HepG2 (cell line): ENCODE measurements around the gene PLCB1. TPM values are rescaled to one million over a fixed set of nuclear protein-coding genes. Genes with fewer than 3 reads are reported as not detected.
A peak's percentile ranks its signal among the peaks of the same experiment; 100 is the strongest.

ENCODE experiments used
- ATAC-seq: fragments of 200-7000 bp; cut with Tn5 transposase; 3 replicates; pipeline ENCODE4 v1.9.1; 2020; ENCODE audit warnings: mild to moderate bottlenecking, moderate library complexity
- BruUV-seq: library from RNA; stranded (reverse); fragments of 400-500 nt; replicated peaks from 2 replicates; lab custom pipeline; 2021; lab: Mats Ljungman, UMichigan
- CTCF ChIA-PET: fragments of 300-600 bp; formaldehyde crosslinking; extraction: SDS; loops from one replicate; lab custom pipeline; 2021; ENCODE audit warnings: low total read pairs, inconsistent platforms, low intra/inter-chr PET ratio; lab: Yijun Ruan, JAX
- POLR2A ChIA-PET: fragments of 350-600 bp; sonication (Branson Sonifier 250); formaldehyde crosslinking; loops from one replicate; lab custom pipeline; 2020; ENCODE audit warnings: antibody characterized with exemption, inconsistent platforms; lab: Yijun Ruan, JAX
- DNase-seq: peaks from one replicate; pipeline ENCODE4 v3.0.0-alpha.2; 2015; ENCODE audit warnings: low spot score
- FAIRE-seq: peaks from 3 replicates; lab custom pipeline; 2011; peaks lifted over from hg19 to GRCh38; lab: Jason Lieb, UNC
- H2AFZ ChIP-seq: one replicate; pipeline ENCODE4 v1.6.1; 2011; ENCODE audit warnings: low read length, inconsistent platforms
- H3K27ac ChIP-seq: fragments of 300-600 bp; 3 replicates; pipeline ENCODE4 v1.8.0; 2011; ENCODE audit warnings: mixed run types, mild to moderate bottlenecking, mixed read lengths, low read length, inconsistent platforms; ENCODE audit not compliant: insufficient read depth; ENCODE audit errors: extremely low read length
- H3K27me3 ChIP-seq, 2 experiments: fragments of 200-600 bp in 1 of 2; 2 replicates in 1 of 2; 3 replicates in 1 of 2; pipeline versions ENCODE4 v1.6.0 to v1.8.0; 2011; ENCODE audit warnings: low read length in 2 of 2, mild to moderate bottlenecking in 2 of 2, moderate library complexity in 2 of 2, inconsistent platforms in 1 of 2; ENCODE audit not compliant: insufficient read depth in 2 of 2, control insufficient read depth in 1 of 2
- H3K36me3 ChIP-seq, 2 experiments: fragments of 200-600 bp in 1 of 2; replicated peaks in 1 of 2; 2 replicates in 1 of 2; 3 replicates in 1 of 2; pipeline versions ENCODE4 v1.5.1 to v1.8.0; 2011; ENCODE audit warnings: low read length in 2 of 2, inconsistent platforms in 1 of 2; ENCODE audit not compliant: insufficient read depth in 2 of 2, control insufficient read depth in 1 of 2
- H3K4me1 ChIP-seq: 2 replicates; pipeline ENCODE4 v1.5.1; 2012; ENCODE audit warnings: low read length, inconsistent platforms; ENCODE audit not compliant: insufficient read depth
- H3K4me2 ChIP-seq: 2 replicates; pipeline ENCODE4 v1.6.0; 2011; ENCODE audit warnings: low read depth, low read length, inconsistent platforms
- H3K4me3 ChIP-seq, 3 experiments: fragments of 200-600 bp in 1 of 3; sonication (generic), shearing (Covaris generic) in 1 of 3; replicated peaks in 1 of 3; 2 replicates each; pipeline ENCODE4 v1.5.1; 2011 to 2016; ENCODE audit warnings: low read length in 3 of 3, inconsistent platforms in 2 of 3, low read depth in 2 of 3, mild to moderate bottlenecking in 2 of 3, control low read depth in 1 of 3, mixed read lengths in 1 of 3; ENCODE audit not compliant: insufficient read depth in 1 of 3
- H3K79me2 ChIP-seq: one replicate; pipeline ENCODE4 v1.6.1; 2011; ENCODE audit warnings: low read length, inconsistent platforms; ENCODE audit not compliant: insufficient read depth
- H3K9ac ChIP-seq: 2 replicates; pipeline ENCODE4 v1.6.0; 2011; ENCODE audit warnings: mild to moderate bottlenecking, low read depth, low read length, inconsistent platforms; ENCODE audit not compliant: insufficient read depth
- H3K9me3 ChIP-seq: 2 replicates; pipeline ENCODE4 v1.5.1; 2012; ENCODE audit warnings: mild to moderate bottlenecking, low read length
- H4K20me1 ChIP-seq: 2 replicates; pipeline ENCODE4 v1.6.0; 2011; ENCODE audit warnings: inconsistent platforms, mild to moderate bottlenecking, low read length, moderate library complexity; ENCODE audit not compliant: insufficient read depth
- ATF1 ChIP-seq: IDR thresholded peaks from 2 replicates; pipeline ENCODE4 v1.6.1; 2016; ENCODE audit warnings: mild to moderate bottlenecking, control low read depth
- DNMT1 ChIP-seq: sonication (generic); formaldehyde crosslinking; IDR thresholded peaks from 2 replicates; pipeline ENCODE4 v1.5.1; 2020; ENCODE audit warnings: mild to moderate bottlenecking, missing genetic modification reagents
- KLF9 ChIP-seq: IDR thresholded peaks from 2 replicates; pipeline ENCODE4 v1.6.1; 2016; ENCODE audit warnings: low read depth
- KMT2A ChIP-seq: sonication (generic); formaldehyde crosslinking; IDR thresholded peaks from 2 replicates; pipeline ENCODE4 v1.4.0; 2020; ENCODE audit warnings: missing genetic modification reagents
- MAFF ChIP-seq: IDR thresholded peaks from 2 replicates; pipeline ENCODE4 v1.6.1; 2011; ENCODE audit warnings: low read depth, low read length, improper control_type of control experiment
- MAFK ChIP-seq, 2 experiments: IDR thresholded peaks in 1 of 2; conservative IDR thresholded peaks in 1 of 2; 2 replicates each; pipeline ENCODE4 v1.6.1; 2011; ENCODE audit warnings: improper control_type of control experiment in 2 of 2, low read length in 2 of 2
- SUZ12 ChIP-seq: fragments of 150-350 bp; IDR thresholded peaks from 2 replicates; pipeline ENCODE4 v1.6.1; 2014; ENCODE audit warnings: low read depth, low read length
- TCF7L2 ChIP-seq: IDR thresholded peaks from 2 replicates; pipeline ENCODE4 v1.6.1; 2011; ENCODE audit warnings: mild to moderate bottlenecking, low read depth, low read length, moderate library complexity
- TMF1 ChIP-seq: sonication (generic); formaldehyde crosslinking; IDR thresholded peaks from 2 replicates; pipeline ENCODE4 v1.8.1; 2022; ENCODE audit warnings: low read depth, missing genetic modification reagents
- ZBTB21 ChIP-seq: sonication (generic); formaldehyde crosslinking; IDR thresholded peaks from 2 replicates; pipeline ENCODE4 v1.4.0; 2020; ENCODE audit warnings: missing genetic modification reagents
- ZFP82 ChIP-seq: sonication (generic); formaldehyde crosslinking; IDR thresholded peaks from 2 replicates; pipeline ENCODE4 v1.5.1; 2020; ENCODE audit warnings: mild to moderate bottlenecking, missing genetic modification reagents, borderline replicate concordance
- ZNF10 ChIP-seq: sonication (generic); formaldehyde crosslinking; IDR thresholded peaks from 2 replicates; pipeline ENCODE4 v1.4.0; 2020; ENCODE audit warnings: mild to moderate bottlenecking, low read depth, missing genetic modification reagents, borderline replicate concordance
- ZNF224 ChIP-seq: sonication (generic); formaldehyde crosslinking; IDR thresholded peaks from 2 replicates; pipeline ENCODE4 v1.5.0; 2020; ENCODE audit warnings: mild to moderate bottlenecking, missing genetic modification reagents
- ZNF282 ChIP-seq: fragments of 450-650 bp; IDR thresholded peaks from 2 replicates; pipeline ENCODE4 v1.6.1; 2018; ENCODE audit not compliant: partially characterized antibody
- ZNF326 ChIP-seq: sonication (generic); formaldehyde crosslinking; IDR thresholded peaks from 2 replicates; pipeline ENCODE4 v1.4.0; 2020; ENCODE audit warnings: missing genetic modification reagents, borderline replicate concordance
- in situ Hi-C: cut with HindIII; loops from 2 replicates; pipeline ENCODE4 v1.10.0; 2017; ENCODE audit warnings: low pct_unique_long_range_greater_than_20kb; ENCODE audit not compliant: extremely low pct_ligation_motif_present
- intact Hi-C: fragments of 100-400 bp; cut with micrococcal nuclease; formaldehyde crosslinking; loops from one replicate; pipeline ENCODE4 v1.10.0; 2022; ENCODE audit not compliant: unreplicated experiment
- polyA plus RNA-seq, 8 experiments: library from polyadenylated mRNA; depleted of rRNA in 3 of 8; stranded (reverse) in 7 of 8; unstranded in 1 of 8; fragments of >200 nt; fragmentation: Illumina TruSeq in 4 of 8; extraction: Trizol in 4 of 8; gene quantifications; 2 replicates each; pipeline versions ENCODE4 v1.2.1 to v1.2.3, GENCODE V29; 2011 to 2016; ENCODE audit warnings: low read depth in 4 of 8, missing spikeins in 1 of 8, mixed read lengths in 1 of 8; ENCODE audit not compliant: insufficient read depth in 1 of 8
- total RNA-seq, 5 experiments: library from RNA; depleted of rRNA; stranded (reverse); fragments of >200 nt; fragmentation: Illumina TruSeq; extraction: Trizol; gene quantifications; 2 replicates each; pipeline ENCODE4 v1.2.3, GENCODE V29; 2016; ENCODE audit warnings: low read depth in 1 of 5
- TF ChIP-seq, protein P1 (sequence below), 2 experiments: fragments of 450-650 bp in 1 of 2; sonication (generic) in 1 of 2; formaldehyde crosslinking; IDR thresholded peaks; 2 replicates each; pipeline versions ENCODE4 v1.5.0 to v1.8.0; 2020 to 2022; ENCODE audit warnings: mild to moderate bottlenecking in 1 of 2, missing genetic modification reagents in 1 of 2

PLCB1 gene
- total and polyA plus RNA-seq, 2 of the 13 experiments (the other 11 are each of a cell fraction or from before 2014, with no cell fraction given), result 42.4 to 55.9 TPM

DNA sequence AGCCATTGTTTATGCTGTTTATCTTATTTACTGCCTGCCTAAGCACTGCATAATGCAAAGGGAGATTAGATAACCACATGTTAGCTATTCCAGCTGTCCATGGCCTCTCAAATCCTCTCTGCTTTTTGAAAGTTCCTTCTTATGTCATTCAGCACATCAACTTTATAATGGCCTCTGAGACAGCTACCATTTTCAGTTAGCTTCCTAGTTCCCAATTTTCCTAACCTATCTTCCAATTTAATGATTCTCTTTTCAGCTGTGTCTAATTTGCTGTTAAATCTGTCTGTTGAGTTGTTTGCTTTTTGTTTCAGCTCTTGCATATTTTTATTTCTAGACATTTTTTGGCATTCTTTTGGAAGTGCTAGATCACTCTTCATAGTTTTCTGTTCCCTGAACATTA lies 763.4 kb downstream of the PLCB1 start (continued):
- TF ChIP-seq ZNF224 (CRISPR knock-in tag) (no peak), ZFP82 (CRISPR knock-in tag) (peak; percentile 40; the same call in 1 of the 2 replicates), SUZ12 (no peak), TCF7L2 (no peak), KMT2A (CRISPR knock-in tag) (no peak), DNMT1 (CRISPR knock-in tag) (no peak), ATF1 (no peak)

GRCh38 chr20:8898823-8899222 lies 766.8 kb downstream of the PLCB1 start:
- H3K27me3 ChIP-seq, result no peaks in the 10 kb centered on the region
- TF ChIP-seq ZBTB21, result no peak
- TF ChIP-seq, protein P1, sequence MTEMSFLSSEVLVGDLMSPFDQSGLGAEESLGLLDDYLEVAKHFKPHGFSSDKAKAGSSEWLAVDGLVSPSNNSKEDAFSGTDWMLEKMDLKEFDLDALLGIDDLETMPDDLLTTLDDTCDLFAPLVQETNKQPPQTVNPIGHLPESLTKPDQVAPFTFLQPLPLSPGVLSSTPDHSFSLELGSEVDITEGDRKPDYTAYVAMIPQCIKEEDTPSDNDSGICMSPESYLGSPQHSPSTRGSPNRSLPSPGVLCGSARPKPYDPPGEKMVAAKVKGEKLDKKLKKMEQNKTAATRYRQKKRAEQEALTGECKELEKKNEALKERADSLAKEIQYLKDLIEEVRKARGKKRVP (CRISPR knock-in tag; IDR thresholded peaks at IDR 0.05), result no peak
- no peak for TF ChIP-seq ZNF326 (CRISPR knock-in tag)
- peak; percentile 92 for TF ChIP-seq MAFF
- TF ChIP-seq TMF1 (CRISPR knock-in tag), result no peak
- peak; percentile 93 to 95 for TF ChIP-seq MAFK (conservative IDR thresholded peaks at IDR 0.05 in 1 of 2, IDR thresholded peaks at IDR 0.05 in 1 of 2; ENCODE audit: low read length in 2 of 2)
- TF ChIP-seq ZNF282, result no peak
- no peak for TF ChIP-seq DNMT1 (CRISPR knock-in tag)
- no peak for TF ChIP-seq KLF9 (CRISPR knock-in tag)
- no peak for TF ChIP-seq ZNF10
- H3K36me3 ChIP-seq, result no peaks in the 10 kb centered on the region
- ATAC-seq, result no peak
- H3K4me1 ChIP-seq, result no peaks in the 10 kb centered on the region
- H3K4me3 ChIP-seq, result no peak overlapping the region
- in situ Hi-C loops (no loop called here), intact Hi-C loops (no loop called here)
- no TSS peak for BruUV-seq
- no peak overlapping the region for H3K4me2 ChIP-seq
- no peak overlapping the region for H3K9ac ChIP-seq
- H2AFZ ChIP-seq, result no peak overlapping the region
- no peaks in the 10 kb centered on the region for H4K20me1 ChIP-seq
- DNase-seq, result no peak
- H3K9me3 ChIP-seq, result peaks cover 36% of the 10 kb centered on the region
- ChIA-PET POLR2A (no interaction called here), CTCF (no interaction called here)
- FAIRE-seq, result no peak
- H3K27ac ChIP-seq, result no peak overlapping the region
- H3K79me2 ChIP-seq, result no peaks in the 10 kb centered on the region
